GM18508 (cell line): ENCODE measurements around the gene WNT4.

ENCODE experiments used
- ATAC-seq: cut with Tn5 transposase; IDR thresholded peaks from one replicate; pipeline ENCODE4 v1.9.1; 2021; ENCODE audit warnings: moderate number of reproducible peaks; ENCODE audit not compliant: insufficient read depth, unreplicated experiment

The WNT4 gene

DNA sequence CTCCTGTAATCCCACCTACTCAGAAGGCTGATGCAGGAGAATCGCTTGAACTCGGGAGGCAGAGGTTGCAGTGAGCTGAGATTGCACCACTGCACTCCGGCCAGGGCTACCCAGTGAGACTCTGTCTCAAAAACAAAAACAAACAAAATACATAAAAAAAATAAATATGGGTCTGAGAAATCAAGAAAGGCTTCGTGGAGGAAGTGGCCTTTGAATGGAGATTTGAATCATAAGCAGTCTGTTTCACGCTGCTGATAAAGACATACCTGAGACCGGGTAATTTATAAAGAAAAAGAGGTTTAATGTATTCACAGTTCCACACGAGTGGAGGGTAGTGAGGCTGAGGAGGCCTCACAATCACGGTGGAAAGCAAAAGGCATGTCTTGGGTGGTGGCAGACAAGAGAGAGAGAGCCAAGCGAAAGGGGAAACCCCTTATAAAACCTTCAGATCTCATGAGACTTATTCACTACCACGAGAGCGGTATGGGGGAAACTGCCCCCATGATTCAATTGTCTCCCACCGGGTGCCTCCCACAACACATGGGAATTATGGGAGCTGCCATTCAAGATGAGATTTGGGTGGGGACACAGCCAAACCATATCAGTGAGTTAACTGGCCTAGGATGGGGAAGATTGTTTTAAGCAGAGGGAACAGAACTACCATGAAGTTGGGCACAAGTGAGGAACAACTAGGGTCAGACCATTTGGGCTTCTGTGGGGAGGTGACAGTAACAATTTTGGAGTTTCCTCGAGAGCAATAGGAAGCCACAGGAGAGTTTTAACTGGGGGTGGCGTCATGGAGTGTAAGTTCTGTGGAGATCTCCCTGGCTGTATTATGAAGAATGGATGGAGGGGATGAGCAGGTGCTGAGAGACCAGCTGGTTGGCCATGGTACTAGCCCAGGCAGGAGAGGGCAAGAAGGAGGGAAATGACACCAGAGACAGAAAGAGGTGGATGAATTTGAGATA, 22.2 kb upstream of the WNT4 start:
- no peak for ATAC-seq

DNA sequence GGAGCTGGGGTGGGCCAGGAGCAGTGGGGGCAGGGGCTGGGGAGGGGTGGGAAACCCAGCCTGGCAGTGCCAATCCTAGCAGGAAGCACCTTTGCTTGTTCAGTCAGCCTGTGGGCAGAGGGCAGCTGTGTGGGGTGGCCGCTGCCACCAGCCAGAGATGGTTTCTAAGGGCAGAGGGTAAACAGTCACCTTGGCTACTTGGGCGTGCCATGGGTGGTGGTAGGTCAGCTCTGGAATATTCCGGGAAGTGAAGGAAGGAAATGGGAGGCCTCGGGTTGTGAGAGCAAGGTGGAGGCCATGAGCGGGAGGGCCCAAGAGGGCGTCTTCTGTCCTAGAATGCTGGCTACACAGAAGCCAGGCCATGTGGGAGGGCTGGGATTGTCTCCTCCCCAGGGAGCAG, 20.7 kb upstream of the WNT4 start:
- ATAC-seq: no peak

DNA sequence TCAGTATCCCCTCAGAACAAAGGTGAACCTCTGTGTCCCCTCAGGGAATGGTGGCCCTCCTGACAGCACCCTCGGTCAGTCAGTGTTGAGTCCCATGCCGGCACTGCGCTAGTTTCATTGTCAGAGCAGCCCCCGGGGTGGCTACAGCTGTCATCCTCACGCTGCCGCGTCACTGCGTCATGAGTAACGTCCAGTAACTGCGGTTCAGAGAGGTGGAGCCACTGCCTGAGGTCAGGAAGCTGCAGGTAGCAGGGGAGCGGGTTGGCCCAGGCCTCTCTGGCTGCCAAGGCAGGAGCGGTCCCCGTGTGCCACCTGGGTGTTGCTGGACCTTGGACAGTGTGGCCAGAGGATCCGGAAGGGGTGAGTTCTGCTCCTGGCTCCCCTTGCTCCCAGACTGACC, 20.2 kb upstream of the WNT4 start:
- ATAC-seq: no peak

DNA sequence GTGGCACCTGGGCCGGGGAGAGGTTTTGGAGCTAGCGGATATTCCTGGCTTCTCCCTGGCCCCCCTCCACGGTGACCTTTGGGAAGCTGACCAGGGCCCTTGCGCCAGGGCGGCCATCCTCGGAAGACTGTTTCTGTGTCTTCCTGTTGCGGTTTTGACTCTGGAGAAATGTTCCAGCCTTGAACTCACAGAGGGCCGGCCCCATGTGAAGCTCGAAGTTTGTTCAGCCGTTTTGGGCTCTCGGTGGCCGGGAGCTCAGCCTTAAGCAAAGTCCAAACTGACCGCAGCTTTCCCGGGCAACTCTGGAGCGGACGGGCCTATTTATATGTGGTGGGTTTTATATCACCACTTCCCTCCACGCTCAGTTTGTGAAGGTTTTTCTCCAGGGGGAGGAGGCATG, 17.0 kb upstream of the WNT4 start:
- no peak for ATAC-seq

DNA sequence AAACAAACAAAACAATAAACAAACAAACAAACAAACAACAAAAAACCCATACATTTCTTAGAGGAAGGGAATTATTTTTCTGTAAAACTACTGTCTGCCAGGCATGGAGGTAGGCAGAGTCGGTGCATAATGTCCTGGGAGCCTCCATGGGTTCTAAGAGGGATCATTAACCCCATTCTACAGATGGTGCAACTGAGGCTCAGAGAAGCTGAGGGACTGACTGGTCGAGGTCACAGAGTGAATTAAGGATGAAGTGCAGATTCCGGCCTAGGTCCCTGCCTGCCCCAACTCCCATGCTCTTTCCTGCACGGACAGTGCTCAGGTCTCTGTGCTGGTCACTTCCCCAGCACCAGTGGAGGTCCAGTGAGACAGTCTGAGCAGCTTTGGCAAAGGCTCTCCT, 15.8 kb upstream of the WNT4 start:
- no peak for ATAC-seq

DNA sequence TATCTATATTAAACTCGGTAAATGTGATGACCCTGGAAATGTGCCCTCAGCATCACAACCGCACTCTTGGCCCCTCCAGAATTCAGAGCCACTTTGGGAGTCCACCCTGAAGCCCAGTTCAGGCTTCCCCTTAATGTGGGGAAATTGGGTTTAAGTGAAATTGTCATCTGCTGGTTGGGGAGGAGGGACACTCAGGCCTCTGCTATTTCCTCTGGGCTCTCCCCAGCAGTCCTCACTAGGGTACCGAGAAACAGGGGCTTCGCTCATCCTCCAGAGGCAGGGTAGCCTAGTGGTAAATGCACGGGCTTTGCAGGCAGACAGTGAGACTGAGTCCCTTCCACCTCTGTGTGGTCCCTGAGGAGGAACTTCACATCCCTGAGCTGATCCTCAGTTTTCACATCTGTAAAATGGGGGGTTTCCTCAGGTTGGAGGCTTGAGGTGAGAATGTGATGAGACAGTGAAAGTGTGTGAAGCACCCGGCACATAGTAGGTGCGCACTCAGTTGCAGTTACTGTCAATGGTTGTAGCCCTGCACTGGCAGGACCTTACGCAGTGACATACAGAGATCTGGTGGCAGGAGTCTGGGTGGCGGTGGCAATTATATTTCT, 14.6 kb upstream of the WNT4 start:
- ATAC-seq: no peak

DNA sequence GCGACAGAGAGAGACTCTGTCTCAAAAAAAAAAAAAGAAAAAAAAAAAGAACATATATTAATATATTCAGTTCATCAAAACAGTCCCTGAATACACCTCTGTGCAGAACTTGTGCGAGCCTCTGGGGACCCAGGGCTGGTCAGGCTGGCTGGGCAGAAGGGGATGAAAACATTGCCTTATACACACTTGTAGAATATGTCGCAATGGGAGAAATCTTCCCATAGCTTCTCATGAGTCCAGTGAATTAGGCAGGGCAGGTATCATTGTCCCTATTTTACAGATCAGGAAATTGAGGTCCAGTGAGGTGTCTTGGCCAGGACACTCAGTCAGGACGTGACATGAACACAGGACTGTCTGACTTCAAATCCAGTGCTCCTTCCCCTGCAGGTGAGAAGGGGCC, 12.6 kb upstream of the WNT4 start:
- ATAC-seq: no peak

DNA sequence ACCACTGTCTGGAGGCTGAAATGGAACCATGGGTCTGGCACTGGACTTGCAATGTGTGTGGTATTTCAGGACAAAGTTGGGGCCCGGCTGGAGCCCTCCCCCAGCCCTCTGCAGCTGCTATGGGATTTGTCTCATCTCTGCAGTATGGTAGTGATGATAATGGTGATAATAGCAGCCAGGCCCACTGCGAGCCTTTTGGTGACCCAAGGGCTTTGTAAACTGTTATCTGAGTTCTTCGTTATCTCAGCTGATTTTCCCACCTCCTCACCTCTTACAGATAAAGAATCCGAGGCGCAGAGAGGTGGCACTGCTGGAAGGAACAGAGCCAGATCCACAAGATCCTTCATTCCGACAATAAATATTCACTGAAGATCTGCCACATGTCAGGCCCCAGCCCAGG, 11.7 kb upstream of the WNT4 start:
- no peak for ATAC-seq

DNA sequence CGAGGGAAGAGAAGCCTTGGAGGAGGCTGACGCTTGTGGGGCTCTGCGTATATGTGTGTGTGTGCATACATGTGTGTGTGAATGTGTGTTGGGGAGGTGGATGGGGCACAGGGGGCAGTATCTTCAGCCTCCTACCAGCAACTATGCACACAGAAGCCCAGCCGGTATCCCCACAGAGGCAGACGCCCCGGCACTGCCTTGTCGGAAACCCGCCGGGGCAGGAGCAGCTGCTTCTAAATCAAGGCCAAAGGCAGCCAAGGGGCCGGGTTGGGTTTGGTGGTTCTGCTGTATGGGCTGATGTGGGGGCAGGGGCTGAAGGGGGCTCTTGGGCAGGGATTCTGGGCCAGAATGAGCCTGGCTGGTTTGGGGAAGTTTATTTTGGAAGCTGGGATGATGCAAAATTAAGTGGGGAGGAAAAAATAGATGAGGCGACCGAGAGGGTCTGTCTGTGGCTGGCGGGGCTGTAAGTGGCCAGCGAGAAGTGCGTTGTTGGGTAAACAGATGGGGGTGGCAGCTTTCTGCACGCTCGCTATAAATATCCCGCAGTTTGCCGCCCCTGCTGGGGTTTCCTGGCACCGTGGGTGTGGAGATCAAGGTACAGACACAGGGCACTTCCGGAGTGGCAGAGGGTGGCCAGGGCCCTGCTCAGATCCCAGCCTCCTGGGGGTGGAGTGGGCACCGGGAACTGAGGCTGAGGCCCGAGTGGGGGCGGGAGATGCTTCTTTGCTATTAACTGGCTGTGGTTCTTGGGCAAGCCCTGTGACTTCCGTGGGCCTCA, 11.0 kb upstream of the WNT4 start:
- ATAC-seq: no peak

DNA sequence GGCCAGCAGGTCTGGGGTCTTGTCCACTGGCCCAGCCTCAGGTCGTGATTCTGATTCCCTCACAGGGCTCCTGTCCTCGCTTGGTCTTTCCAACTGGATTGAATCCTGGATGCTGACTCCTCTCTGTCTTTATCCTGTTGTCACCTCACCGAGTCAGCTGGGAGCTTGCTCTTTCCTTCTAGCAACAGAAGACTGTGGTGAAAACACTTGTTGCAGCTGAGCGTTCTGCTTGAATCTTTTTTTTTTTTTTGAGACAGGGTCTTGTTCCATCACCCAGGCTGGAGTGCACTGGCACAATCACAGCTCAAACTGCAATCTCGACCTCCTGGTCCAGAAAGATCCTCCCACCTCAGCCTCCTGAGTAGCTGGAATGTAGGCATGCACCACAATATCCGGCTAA, 8.0 kb upstream of the WNT4 start:
- ATAC-seq: no peak

DNA sequence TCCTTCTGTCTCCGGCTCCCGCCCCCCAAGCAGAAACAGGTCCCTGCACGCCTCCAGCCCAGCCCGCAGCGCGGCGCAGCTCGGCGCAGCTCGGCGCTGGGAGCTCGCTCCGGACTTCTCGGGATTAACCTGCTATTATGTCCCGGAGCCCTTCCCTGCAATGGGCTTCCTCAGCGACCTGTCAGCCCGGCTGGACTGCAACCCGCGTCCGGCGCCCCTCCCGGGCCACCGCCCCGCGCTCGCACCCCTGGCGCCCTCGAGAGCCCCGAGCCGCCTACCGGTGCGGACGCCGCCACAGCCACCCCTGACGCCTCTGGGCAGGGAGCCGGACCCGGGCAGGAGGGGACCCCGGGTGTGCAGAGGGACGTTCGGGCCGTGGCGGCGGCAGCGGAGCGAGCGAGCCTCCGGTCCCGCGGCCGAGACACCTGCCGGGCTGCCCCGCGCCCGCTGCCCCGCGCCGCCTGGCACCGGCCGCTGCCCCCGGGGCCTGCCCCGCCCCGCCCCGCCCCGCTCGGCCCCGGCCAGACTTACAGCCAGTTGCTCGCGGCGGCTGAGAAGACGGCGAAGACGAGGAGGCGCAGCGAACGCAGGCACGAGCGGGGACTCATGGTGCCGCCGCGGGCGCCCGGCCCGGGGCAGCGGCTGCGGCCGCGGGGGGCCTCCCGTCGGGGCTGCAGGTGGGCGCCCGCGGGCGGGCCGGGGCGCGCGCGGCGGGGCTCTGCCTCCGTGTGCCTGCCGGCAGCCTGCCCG, 407 bp downstream of the WNT4 start:
- ATAC-seq: no peak

DNA sequence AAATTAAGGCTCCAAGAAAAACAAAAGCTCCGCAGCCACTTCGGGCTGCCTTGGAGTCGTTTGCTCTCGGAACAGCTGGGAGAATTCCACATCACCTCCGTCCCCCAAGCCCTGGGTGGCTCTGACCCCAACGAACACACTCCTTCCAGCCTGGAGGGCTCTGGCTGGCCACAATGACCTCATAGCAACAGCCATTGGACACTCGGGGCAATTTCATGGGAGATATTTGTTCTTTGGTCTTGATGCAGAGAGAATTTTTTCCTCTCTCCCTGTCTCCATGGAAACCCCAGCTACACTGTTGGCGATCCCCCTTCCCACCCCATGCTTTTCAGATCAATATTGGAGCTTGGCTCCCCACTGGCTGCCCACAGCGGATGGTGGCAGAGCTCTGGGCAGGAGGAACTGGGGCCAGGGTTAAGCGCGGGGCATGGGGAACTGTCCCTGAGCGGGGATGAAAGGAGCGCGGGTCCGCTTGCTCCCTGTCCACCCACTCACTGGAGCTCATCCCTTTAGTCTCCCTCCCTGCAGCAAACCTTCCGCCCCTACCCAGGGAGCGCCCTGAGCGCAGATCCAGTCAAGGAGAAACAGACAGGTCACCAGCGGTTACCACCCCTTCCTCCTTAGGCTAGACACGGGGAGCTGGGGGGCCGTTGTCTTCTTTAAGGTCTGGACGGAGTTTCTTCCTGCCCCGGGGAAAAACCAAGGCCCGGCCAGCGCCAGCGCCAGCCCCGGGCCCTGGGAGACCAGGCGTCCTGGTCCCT, 1.2 kb downstream of the WNT4 start:
- no peak for ATAC-seq

DNA sequence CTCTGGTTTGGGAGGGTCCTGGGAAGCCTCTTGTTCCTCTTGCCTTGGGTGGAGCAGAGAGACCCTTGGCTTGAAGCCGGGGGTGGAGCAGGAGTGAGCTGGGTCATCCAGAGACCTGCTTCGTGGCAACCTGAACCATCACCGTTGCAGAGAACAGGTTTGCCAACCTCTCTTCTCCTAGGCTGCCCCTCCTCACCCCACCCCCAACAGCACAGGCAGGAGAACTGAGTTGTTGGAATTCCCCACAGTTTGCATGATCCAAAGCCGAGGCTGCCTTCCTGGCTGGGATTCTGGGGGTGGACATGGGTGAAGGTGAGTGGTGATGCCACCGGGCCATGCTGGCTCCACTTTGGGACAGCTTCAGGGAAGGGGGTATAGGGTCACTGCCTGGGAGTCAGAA, 2.2 kb downstream of the WNT4 start:
- no peak for ATAC-seq

DNA sequence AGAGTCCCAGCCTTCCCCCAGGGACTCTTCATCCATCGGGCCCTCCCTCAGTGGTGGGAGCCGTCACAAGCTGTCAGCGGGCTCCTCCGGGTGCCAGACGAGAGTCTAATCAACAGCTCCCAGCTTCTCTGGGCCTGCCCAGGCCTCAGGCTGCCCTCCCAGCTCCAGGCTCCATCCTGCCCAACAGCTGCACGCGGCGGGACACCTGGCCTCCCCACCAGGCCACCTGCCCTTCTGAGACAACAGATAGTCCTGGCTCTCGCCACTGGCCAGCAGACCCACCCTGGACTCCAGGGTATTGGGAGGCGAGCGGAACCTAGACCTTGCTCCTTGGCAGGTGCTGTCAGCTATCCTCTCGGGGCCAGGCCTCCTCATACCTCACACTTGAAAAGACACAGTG, 3.1 kb downstream of the WNT4 start:
- ATAC-seq: no peak

DNA sequence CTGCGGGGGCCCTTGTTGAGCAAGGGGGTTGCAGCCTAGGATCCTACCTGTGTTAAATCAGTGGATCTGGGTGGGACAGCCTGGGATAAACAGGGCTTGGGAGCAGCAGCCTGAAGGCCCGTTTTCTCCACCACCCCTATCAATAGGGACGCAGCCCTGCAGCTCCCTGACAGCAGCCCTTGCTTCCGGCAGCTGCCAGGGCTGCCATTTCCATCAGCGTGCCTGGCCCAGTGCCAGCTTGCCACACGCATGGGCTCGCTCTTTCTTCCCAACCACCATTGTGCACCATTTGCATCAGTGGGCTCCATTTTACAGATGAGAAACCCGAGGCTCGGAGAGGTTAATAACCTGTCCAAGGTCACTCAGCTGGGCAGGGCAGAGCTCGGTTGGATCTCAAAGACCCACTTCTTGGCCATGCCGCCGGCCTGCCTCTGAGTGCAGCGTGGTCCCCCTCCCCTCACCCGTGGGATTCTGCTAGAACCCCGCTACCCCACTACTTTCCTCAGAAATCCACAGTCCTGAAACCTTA, 3.8 kb downstream of the WNT4 start:
- no peak for ATAC-seq

DNA sequence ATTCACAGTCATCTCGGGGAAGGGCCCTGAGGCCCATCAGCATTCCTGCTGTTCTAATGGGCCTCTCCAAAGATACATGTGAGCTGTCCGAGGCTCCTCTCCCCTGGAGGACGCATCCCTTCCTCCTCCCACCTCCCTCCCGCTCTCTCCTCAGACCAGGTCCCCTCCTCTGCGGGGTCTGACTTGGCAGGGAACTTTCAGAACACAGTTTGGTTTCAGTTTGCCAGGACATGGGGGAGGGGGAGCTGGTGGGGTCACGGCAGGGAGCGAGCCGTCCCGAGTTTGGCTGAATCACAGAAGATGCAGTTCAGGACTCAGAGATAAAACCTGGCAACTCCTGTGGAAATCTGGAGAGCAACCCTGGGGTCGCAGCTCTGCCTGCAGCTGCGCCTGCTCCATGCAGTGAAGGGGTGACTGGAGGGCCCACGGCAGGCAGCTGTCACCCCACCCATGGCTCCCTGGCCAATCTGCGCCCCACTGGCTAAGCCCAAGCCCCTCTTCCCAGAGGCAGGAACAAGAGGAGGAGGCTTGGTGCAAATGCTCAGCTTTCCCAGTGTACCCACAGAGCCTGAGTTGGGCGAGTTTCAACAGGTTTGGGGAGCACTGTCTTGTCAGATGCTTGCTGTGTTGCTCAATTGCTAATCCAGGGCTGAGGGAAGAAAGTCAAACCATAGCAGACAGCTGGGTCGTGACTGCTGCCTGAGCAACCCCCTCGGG, 5.7 kb downstream of the WNT4 start:
- ATAC-seq: no peak

DNA sequence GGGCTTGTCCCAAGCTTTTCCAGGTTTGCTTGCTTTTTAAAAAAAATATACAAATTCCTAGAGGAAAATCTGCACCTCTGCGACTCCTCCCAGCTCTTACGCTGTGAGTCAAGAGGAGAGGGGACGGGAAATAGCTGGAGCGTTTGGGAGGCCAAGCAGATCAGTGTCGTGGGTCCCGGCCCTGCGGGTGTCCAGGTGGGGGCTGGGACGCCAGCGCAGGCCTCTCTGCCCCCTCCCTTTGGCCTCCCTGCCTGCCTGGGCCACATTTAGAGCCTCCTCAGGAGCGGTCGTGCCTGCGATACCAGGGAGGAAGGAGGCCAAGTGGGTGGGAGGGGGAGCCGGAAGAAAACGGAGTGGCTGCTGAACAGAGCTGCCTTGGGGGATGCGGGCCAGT, 9.0 kb downstream of the WNT4 start:
- ATAC-seq: no peak

DNA sequence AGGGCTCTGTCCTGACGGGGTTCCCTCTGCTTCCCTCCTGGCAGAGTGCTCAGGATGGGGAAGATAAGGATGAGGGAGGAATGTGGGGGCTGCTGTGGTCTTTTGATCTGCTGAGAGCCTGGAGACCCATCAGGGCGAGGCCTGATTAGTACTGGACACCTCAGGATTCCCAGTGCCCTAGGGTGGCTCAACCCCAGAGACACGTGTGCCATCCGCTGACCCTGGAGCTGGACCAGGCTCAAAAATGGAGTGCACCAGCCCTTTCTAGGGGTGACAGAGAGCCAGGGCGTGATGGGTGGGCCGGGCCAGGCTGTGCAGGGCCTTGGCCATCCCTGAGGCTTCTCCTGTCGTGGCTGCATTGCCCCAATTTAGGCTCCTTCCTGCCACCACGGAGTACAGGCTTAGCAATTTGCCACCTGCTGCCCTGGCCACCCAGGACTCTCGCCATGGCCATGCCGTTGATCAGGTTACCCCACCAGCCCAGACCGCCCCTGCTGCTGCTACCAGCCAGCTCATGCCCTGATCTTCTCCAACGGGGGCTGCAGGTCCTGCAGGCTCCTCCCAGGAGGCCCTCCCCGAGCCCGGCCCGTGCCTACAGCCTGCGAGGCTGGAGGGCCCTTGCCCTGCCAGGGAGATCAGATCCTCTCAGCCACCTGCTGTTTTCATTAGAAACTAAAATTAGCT, 9.5 kb downstream of the WNT4 start:
- ATAC-seq: no peak
